Kidney epithelial cell (primary cell): ENCODE results near the gene BCAS3. TPM values are rescaled to one million over a fixed set of nuclear protein-coding genes. Genes with fewer than 3 reads are reported as not detected.
"Not testable (repeated sequence)": the region's sequence is repeated elsewhere in the genome, so short reads cannot be mapped to it uniquely, and the experiment has no call there.

ENCODE experiments used
- DNase-seq: peaks from one replicate; pipeline ENCODE4 v3.0.0-alpha.2; 2010; ENCODE audit warnings: low read depth
- H3K27me3 ChIP-seq: 2 replicates; pipeline ENCODE4 v1.6.0; 2011; ENCODE audit warnings: low read length; ENCODE audit not compliant: control insufficient read depth, insufficient read depth
- H3K36me3 ChIP-seq: 2 replicates; pipeline ENCODE4 v1.5.1; 2011; ENCODE audit warnings: low read length; ENCODE audit not compliant: control insufficient read depth, insufficient read depth
- H3K4me3 ChIP-seq: 2 replicates; pipeline ENCODE4 v1.5.1; 2011; ENCODE audit warnings: low read depth, mild to moderate bottlenecking, control low read depth, low read length
- total RNA-seq: library from RNA; depleted of rRNA; stranded (reverse); fragments of >200 nt; gene quantifications from 2 replicates; pipeline ENCODE4 v1.2.3, GENCODE V29; 2015
- TF ChIP-seq, protein P1 (sequence below): IDR thresholded peaks from 2 replicates; pipeline ENCODE4 v1.5.1; 2011; ENCODE audit warnings: mild to moderate bottlenecking, moderate library complexity, low read length, control low read depth, inconsistent platforms; ENCODE audit not compliant: insufficient read depth, poor library complexity, severe bottlenecking

Gene BCAS3
- total RNA-seq, 1 donor from 2014 or later: 26.7 TPM

DNA sequence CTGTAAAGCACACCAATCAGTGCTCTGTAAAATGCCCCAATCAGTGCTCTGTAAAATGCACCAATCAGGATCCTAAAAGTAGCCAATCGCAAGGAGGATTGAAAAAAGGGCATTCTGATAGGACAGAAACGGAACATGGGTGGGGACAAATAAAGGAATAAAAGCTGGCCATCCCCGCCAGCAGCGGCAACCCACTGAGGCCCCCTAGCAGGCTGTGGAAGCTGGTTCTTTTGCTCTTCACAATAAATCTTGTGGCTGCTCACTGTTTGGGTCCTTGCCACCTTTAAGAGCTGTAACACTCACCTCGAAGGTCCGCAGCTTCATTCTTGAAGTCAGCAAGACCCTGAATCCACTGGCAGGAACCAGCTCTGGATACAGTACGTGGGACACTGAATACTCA lies 559.6 kb downstream of the BCAS3 start:
- no peak for DNase-seq
- H3K27me3 ChIP-seq: no peaks in the 10 kb centered on the region
- H3K36me3 ChIP-seq: no peaks in the 10 kb centered on the region
- TF ChIP-seq, protein P1, sequence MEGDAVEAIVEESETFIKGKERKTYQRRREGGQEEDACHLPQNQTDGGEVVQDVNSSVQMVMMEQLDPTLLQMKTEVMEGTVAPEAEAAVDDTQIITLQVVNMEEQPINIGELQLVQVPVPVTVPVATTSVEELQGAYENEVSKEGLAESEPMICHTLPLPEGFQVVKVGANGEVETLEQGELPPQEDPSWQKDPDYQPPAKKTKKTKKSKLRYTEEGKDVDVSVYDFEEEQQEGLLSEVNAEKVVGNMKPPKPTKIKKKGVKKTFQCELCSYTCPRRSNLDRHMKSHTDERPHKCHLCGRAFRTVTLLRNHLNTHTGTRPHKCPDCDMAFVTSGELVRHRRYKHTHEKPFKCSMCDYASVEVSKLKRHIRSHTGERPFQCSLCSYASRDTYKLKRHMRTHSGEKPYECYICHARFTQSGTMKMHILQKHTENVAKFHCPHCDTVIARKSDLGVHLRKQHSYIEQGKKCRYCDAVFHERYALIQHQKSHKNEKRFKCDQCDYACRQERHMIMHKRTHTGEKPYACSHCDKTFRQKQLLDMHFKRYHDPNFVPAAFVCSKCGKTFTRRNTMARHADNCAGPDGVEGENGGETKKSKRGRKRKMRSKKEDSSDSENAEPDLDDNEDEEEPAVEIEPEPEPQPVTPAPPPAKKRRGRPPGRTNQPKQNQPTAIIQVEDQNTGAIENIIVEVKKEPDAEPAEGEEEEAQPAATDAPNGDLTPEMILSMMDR: no peak
- no peak overlapping the region for H3K4me3 ChIP-seq

DNA sequence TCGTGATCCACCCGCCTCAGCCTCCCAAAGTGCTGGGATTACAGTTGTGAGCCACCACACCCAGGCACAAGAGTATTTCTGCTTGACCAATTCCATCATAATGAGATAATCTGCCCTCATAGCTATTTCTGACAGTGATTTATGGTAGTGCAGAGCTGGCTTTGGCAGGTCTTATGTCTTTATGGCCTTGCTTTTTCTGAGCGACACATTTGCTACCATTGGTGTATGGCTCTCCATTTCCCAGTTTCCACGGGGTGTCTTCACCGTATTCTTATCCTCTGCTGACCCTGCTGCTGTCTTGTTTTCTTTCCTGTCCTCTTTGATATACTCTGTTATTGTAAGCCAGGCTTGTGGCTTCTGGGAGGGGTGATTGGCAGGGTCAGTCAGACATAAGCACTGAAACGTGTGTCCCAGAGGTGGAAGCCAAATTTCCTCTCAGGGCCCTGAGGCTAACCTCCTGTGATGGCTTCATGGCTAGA lies 560.8 kb downstream of the BCAS3 start:
- no peak overlapping the region for H3K4me3 ChIP-seq
- DNase-seq: no peak
- TF ChIP-seq, protein P1: no peak
- no peaks in the 10 kb centered on the region for H3K27me3 ChIP-seq
- no peaks in the 10 kb centered on the region for H3K36me3 ChIP-seq

DNA sequence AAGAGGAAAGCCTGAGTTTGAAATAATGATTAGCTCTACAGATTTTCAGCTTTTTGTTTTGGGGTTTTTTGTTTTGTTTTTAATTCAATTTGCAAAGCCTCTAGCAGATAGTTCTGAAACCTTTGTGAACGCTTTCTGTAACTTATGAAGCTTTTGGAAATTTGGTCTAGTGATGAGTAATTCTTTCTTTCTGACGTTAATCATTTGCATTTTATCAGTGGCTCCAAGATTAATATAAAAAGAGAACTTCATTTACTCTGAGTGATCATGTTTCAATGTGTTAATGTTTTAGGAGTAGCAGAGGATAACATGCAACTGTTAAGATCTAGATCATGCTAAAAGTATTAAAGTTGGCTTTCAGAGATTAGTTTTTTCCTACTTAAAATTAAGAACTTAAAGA lies 561.7 kb downstream of the BCAS3 start:
- no peak overlapping the region for H3K4me3 ChIP-seq
- no peaks in the 10 kb centered on the region for H3K36me3 ChIP-seq
- no peak for DNase-seq
- H3K27me3 ChIP-seq: no peaks in the 10 kb centered on the region
- TF ChIP-seq, protein P1: no peak

DNA sequence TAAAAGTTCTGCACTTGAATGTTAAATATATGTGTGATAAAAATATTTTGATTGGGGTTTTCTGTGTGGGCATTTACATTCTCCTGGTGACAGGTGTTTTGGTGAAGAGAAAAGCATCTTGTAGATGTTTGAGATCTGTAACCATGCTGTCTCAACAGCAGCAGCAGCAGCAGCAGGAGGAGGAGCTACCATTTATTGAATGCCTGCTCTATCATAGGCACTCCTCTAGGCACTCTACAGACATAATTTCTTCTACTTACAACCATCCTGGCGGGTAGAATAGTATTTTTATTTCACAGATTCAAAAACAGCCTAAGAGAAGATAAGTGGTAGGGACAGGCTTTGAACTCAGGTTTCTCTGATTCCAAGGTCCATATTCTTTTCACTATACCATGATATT lies 562.3 kb downstream of the BCAS3 start:
- Histone ChIP-seq H3K27me3 (no peaks in the 10 kb centered on the region), H3K4me3 (no peak overlapping the region), H3K36me3 (no peaks in the 10 kb centered on the region)
- DNase-seq: no peak
- TF ChIP-seq, protein P1: no peak

DNA sequence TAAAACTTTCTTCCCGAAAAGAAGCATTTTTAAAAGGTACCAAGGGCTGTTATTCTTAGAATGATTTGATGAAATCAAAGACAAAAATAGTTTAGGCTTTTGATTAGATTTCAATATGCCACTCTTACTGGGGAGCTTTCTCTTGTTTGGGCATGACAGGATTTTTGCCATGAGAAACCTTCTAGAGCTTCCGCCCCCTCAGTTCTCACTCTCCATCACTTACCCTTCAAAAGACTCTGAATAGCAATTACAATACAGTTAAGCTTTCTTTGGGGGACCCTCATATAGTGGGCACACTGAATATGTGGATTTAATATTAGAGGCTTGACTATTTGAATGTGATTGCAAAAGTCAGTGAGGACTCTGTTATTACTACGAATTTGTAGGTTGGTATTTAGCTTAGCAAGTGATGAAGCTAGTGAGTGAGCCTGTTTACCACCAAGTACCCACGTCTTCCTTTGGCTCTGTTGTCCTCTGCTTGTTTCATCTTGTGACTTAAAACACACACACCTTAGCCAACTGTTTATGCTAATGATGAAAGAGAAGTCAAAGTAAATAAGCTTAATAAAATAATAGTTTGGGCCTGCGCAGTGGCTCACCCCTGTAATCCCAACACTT lies 563.3 kb downstream of the BCAS3 start:
- Histone ChIP-seq H3K4me3 (no peak overlapping the region), H3K36me3 (no peaks in the 10 kb centered on the region), H3K27me3 (no peaks in the 10 kb centered on the region)
- TF ChIP-seq, protein P1: no peak
- DNase-seq: no peak

DNA sequence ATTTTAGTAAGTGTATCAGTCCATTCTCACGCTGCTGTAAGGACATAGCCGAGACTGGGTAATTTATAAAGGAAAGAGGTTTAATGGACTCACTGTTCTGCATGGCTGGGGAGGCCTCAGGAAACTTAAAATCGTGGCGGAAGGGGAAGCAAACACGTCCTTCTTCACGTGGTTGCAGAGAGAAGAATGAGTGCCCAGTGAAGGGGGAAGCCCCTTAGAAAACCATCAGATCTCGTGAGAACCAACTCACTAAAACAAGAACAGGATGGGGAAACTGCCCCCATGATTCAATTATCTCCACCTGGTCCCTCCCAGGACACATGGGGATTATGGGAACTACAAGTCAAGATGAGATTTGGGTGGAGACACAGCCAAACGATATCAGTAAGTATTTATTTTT lies 567.3 kb downstream of the BCAS3 start:
- H3K27me3 ChIP-seq, H3K36me3 ChIP-seq, H3K4me3 ChIP-seq, DNase-seq: not testable (repeated sequence)
